Measurements from ENCODE around the gene CPNE4. TPM values are rescaled to one million over a fixed set of nuclear protein-coding genes. Genes with fewer than 3 reads are reported as not detected.

Gene CPNE4
- total RNA-seq, 1 donor from 2014 or later = 2.7 TPM

DNA sequence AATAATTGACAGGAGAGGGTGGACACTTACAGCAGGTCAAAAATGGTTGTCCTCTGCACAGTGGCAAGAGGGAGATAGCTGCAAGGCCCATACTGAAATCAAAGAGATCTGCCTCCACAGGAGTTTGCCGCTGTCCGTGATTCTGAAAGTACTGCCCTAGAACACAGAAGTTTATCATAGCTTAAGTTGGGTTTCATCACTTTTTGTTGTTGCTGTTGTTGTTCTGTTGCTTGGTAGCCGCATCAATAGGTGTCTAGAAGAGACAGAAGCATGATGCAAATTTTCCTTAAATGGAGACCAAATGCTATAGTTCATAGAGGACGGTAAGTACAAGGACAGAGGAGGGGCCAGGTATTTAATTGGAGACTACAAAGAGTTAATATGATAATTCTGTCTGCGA is 412.1 kb downstream of the CPNE4 start:
- DNase-seq = no peak
- no peaks in the 10 kb centered on the region for H3K9me3 Mint-ChIP-seq (ENCODE audit: unreplicated experiment)
- H3K4me3 Mint-ChIP-seq (ENCODE audit: unreplicated experiment) = no peak overlapping the region
- peaks cover 2% of the 10 kb centered on the region for H3K27me3 Mint-ChIP-seq (ENCODE audit: unreplicated experiment)
- H3K4me1 Mint-ChIP-seq (ENCODE audit: low read depth, unreplicated experiment) = no peaks in the 10 kb centered on the region
- H3K27ac Mint-ChIP-seq (ENCODE audit: unreplicated experiment) = no peak overlapping the region
- no peaks in the 10 kb centered on the region for H3K36me3 Mint-ChIP-seq (ENCODE audit: unreplicated experiment)
- no peak for TF ChIP-seq CTCF (IDR thresholded peaks at IDR 0.05; ENCODE audit: partially characterized antibody, unreplicated experiment)

- peaks cover 3% of the 10 kb centered on the region for H3K4me1 Mint-ChIP-seq (ENCODE audit: low read depth, unreplicated experiment)
- no peaks in the 10 kb centered on the region for H3K36me3 Mint-ChIP-seq (ENCODE audit: unreplicated experiment)
- H3K27me3 Mint-ChIP-seq (ENCODE audit: unreplicated experiment) = peaks cover 2% of the 10 kb centered on the region
- no peak for TF ChIP-seq CTCF (IDR thresholded peaks at IDR 0.05; ENCODE audit: partially characterized antibody, unreplicated experiment)
- H3K27ac Mint-ChIP-seq (ENCODE audit: unreplicated experiment) = no peak overlapping the region
- no peaks in the 10 kb centered on the region for H3K9me3 Mint-ChIP-seq (ENCODE audit: unreplicated experiment)
- no peak for DNase-seq
- no peak overlapping the region for H3K4me3 Mint-ChIP-seq (ENCODE audit: unreplicated experiment)
Measured at GRCh38 chr3:131620977-131621376, 413.8 kb downstream of the CPNE4 start.

GRCh38 chr3:131619821-131620220 is 415.0 kb downstream of the CPNE4 start:
- Mint-ChIP-seq H3K36me3 (ENCODE audit: unreplicated experiment) (no peaks in the 10 kb centered on the region), H3K27me3 (ENCODE audit: unreplicated experiment) (no peaks in the 10 kb centered on the region), H3K9me3 (ENCODE audit: unreplicated experiment) (no peaks in the 10 kb centered on the region), H3K4me3 (ENCODE audit: unreplicated experiment) (no peak overlapping the region), H3K27ac (ENCODE audit: unreplicated experiment) (no peak overlapping the region), H3K4me1 (ENCODE audit: low read depth, unreplicated experiment) (peaks cover 3% of the 10 kb centered on the region)
- peak; percentile 18 for DNase-seq
- no peak for TF ChIP-seq CTCF (IDR thresholded peaks at IDR 0.05; ENCODE audit: partially characterized antibody, unreplicated experiment)

GRCh38 chr3:131616719-131617118 is 418.1 kb downstream of the CPNE4 start:
- Mint-ChIP-seq H3K4me1 (ENCODE audit: low read depth, unreplicated experiment) (peaks cover 3% of the 10 kb centered on the region), H3K36me3 (ENCODE audit: unreplicated experiment) (no peaks in the 10 kb centered on the region), H3K4me3 (ENCODE audit: unreplicated experiment) (no peak overlapping the region), H3K27ac (ENCODE audit: unreplicated experiment) (no peak overlapping the region), H3K9me3 (ENCODE audit: unreplicated experiment) (no peaks in the 10 kb centered on the region), H3K27me3 (ENCODE audit: unreplicated experiment) (no peaks in the 10 kb centered on the region)
- no peak for TF ChIP-seq CTCF (IDR thresholded peaks at IDR 0.05; ENCODE audit: partially characterized antibody, unreplicated experiment)
- DNase-seq = no peak

DNA sequence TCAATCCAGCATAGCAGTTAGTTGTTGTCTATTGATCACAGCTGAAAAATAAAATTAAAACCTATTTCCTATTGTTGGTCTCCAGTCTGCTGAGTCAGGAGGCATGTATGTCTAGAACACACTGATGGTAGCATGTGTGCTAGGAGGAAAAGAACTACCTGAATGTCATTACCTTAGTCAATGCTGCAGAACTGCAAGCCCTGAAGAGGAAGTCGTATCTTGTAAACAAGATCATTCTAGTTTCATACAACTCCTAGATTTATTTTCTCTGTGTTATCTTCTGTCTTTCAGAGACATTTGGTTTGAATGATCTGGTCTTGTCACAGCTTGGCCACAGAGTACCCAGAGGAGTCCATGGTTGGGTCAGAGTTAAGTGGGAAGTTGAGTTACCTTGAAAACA is 422.1 kb downstream of the CPNE4 start:
- Mint-ChIP-seq H3K27ac (ENCODE audit: unreplicated experiment) (no peak overlapping the region), H3K9me3 (ENCODE audit: unreplicated experiment) (no peaks in the 10 kb centered on the region), H3K4me1 (ENCODE audit: low read depth, unreplicated experiment) (peaks cover 3% of the 10 kb centered on the region), H3K36me3 (ENCODE audit: unreplicated experiment) (no peaks in the 10 kb centered on the region), H3K27me3 (ENCODE audit: unreplicated experiment) (no peaks in the 10 kb centered on the region), H3K4me3 (ENCODE audit: unreplicated experiment) (no peak overlapping the region)
- TF ChIP-seq CTCF (IDR thresholded peaks at IDR 0.05; ENCODE audit: partially characterized antibody, unreplicated experiment) = no peak
- no peak for DNase-seq

Measured in glutamatergic neuron (in vitro differentiated cells).